ENCODE measurements around the gene IRS2.

Gene IRS2

GRCh38 chr13:109740721-109741120 is 45.7 kb downstream of the IRS2 start:
- intact Hi-C loops (cut with DNase I; ENCODE audit: low total_unique reads): no loop called here
- TF ChIP-seq CTCF (IDR thresholded peaks at IDR 0.05): no peak
- Histone ChIP-seq H3K27me3 (no peaks in the 10 kb centered on the region), H3K36me3 (no peaks in the 10 kb centered on the region), H3K27ac (no peak overlapping the region), H3K4me3 (no peak overlapping the region), H3K9me3 (no peaks in the 10 kb centered on the region), H3K4me1 (peaks cover 0 to 5% (median 1%) of the 10 kb centered on the region in 4 donors)
- DNase-seq: no peak

- no peaks in the 10 kb centered on the region for H3K36me3 ChIP-seq
- peaks cover 0 to 10% (median 1%) of the 10 kb centered on the region in 4 donors for H3K4me1 ChIP-seq
- no peaks in the 10 kb centered on the region for H3K9me3 ChIP-seq
- intact Hi-C loops (cut with DNase I; ENCODE audit: low total_unique reads): no loop called here
- no peak overlapping the region for H3K27ac ChIP-seq
- DNase-seq: no peak
- no peak for TF ChIP-seq CTCF (IDR thresholded peaks at IDR 0.05)
- no peaks in the 10 kb centered on the region for H3K27me3 ChIP-seq
- H3K4me3 ChIP-seq: no peak overlapping the region
These were observed 46.3 kb downstream of the IRS2 start for GRCh38 chr13:109740121-109740520.

GRCh38 chr13:109738298-109738746 is 48.1 kb downstream of the IRS2 start:
- no peak overlapping the region for H3K4me3 ChIP-seq
- intact Hi-C loops (cut with DNase I; ENCODE audit: low total_unique reads): no loop called here
- no peaks in the 10 kb centered on the region for H3K36me3 ChIP-seq
- no peak for TF ChIP-seq CTCF (IDR thresholded peaks at IDR 0.05)
- peaks cover 0 to 18% (median 0%) of the 10 kb centered on the region in 4 donors for H3K4me1 ChIP-seq
- DNase-seq: no peak
- H3K27ac ChIP-seq: no peak overlapping the region
- no peaks in the 10 kb centered on the region for H3K27me3 ChIP-seq
- H3K9me3 ChIP-seq: no peaks in the 10 kb centered on the region

- H3K36me3 ChIP-seq: no peaks in the 10 kb centered on the region
- H3K4me3 ChIP-seq: no peak overlapping the region
- H3K4me1 ChIP-seq: peaks cover 0 to 18% (median 0%) of the 10 kb centered on the region in 4 donors
- intact Hi-C loops (cut with DNase I; ENCODE audit: low total_unique reads): no loop called here
- H3K9me3 ChIP-seq: no peaks in the 10 kb centered on the region
- DNase-seq: no peak
- no peaks in the 10 kb centered on the region for H3K27me3 ChIP-seq
- no peak overlapping the region for H3K27ac ChIP-seq
- no peak for TF ChIP-seq CTCF (IDR thresholded peaks at IDR 0.05)
These were observed 48.8 kb downstream of the IRS2 start for GRCh38 chr13:109737606-109738005.

GRCh38 chr13:109737046-109737573 is 49.3 kb downstream of the IRS2 start:
- Histone ChIP-seq H3K27me3 (no peaks in the 10 kb centered on the region), H3K4me3 (no peak overlapping the region), H3K9me3 (no peaks in the 10 kb centered on the region), H3K27ac (no peak overlapping the region), H3K4me1 (peaks cover 0 to 18% (median 0%) of the 10 kb centered on the region in 4 donors), H3K36me3 (no peaks in the 10 kb centered on the region)
- no peak for TF ChIP-seq CTCF (IDR thresholded peaks at IDR 0.05)
- no peak for DNase-seq
- intact Hi-C loops (cut with DNase I; ENCODE audit: low total_unique reads): no loop called here

Measured in tibial artery (tissue), 4 donors.